GM12878 (cell line): ENCODE measurements around the gene BCAR3. TPM values are rescaled to one million over a fixed set of nuclear protein-coding genes. Genes with fewer than 3 reads are reported as not detected.

Experiments
- CHD4 ChIP-seq: fragments of 200-600 bp; sonication (generic); IDR thresholded peaks from 2 replicates; pipeline ENCODE4 v1.6.1; 2016; ENCODE audit warnings: mild to moderate bottlenecking
- E2F4 ChIP-seq: IDR thresholded peaks from 2 replicates; pipeline ENCODE4 v1.6.1; 2012; ENCODE audit warnings: low read depth, low read length, improper control_type of control experiment
- E2F8 ChIP-seq: fragments of 450-650 bp; IDR thresholded peaks from 2 replicates; pipeline ENCODE4 v1.6.1; 2018; ENCODE audit warnings: mild to moderate bottlenecking, low read depth, moderate library complexity; ENCODE audit not compliant: partially characterized antibody
- EED ChIP-seq: sonication (generic); IDR thresholded peaks from 2 replicates; pipeline ENCODE4 v1.6.1; 2016; ENCODE audit warnings: antibody characterized with exemption, low read depth
- EP300 ChIP-seq, 2 experiments: fragments of 150-350 bp in 1 of 2; IDR thresholded peaks; 2 replicates each; pipeline ENCODE4 v1.6.1; 2011 to 2012; ENCODE audit warnings: low read depth in 2 of 2, low read length in 2 of 2, borderline replicate concordance in 1 of 2, improper control_type of control experiment in 1 of 2, inconsistent platforms in 1 of 2; ENCODE audit not compliant: control insufficient read depth in 1 of 2
- KDM1A ChIP-seq: fragments of 200-600 bp; sonication (generic); IDR thresholded peaks from 2 replicates; pipeline ENCODE4 v1.6.1; 2016; ENCODE audit warnings: borderline replicate concordance
- KLF5 ChIP-seq: fragments of 450-650 bp; IDR thresholded peaks from 2 replicates; pipeline ENCODE4 v1.6.1; 2014; ENCODE audit warnings: mild to moderate bottlenecking; ENCODE audit not compliant: partially characterized antibody
- MLLT1 ChIP-seq: fragments of 450-650 bp; IDR thresholded peaks from 2 replicates; pipeline ENCODE4 v1.6.1; 2016; ENCODE audit warnings: mild to moderate bottlenecking
- MTA2 ChIP-seq: fragments of 450-650 bp; IDR thresholded peaks from 2 replicates; pipeline ENCODE4 v1.6.1; 2016; ENCODE audit warnings: low read depth, mild to moderate bottlenecking, moderate library complexity
- MXI1 ChIP-seq: fragments of 150-350 bp; IDR thresholded peaks from 2 replicates; pipeline ENCODE4 v1.6.1; 2011; ENCODE audit warnings: low read depth, mild to moderate bottlenecking, inconsistent platforms, low read length, improper control_type of control experiment
- NRF1 ChIP-seq: conservative IDR thresholded peaks from 2 replicates; pipeline ENCODE4 v1.6.1; 2011; ENCODE audit warnings: mild to moderate bottlenecking, low read depth, low read length, improper control_type of control experiment
- PAX8 ChIP-seq: fragments of 450-650 bp; IDR thresholded peaks from 2 replicates; pipeline ENCODE4 v1.6.1; 2017; ENCODE audit warnings: mild to moderate bottlenecking, moderate library complexity
- TARDBP ChIP-seq: IDR thresholded peaks from 2 replicates; pipeline ENCODE4 v1.6.1; 2016; ENCODE audit warnings: borderline replicate concordance
- TCF12 ChIP-seq: IDR thresholded peaks from 2 replicates; pipeline ENCODE4 v1.6.1; 2011; ENCODE audit warnings: low read depth, mild to moderate bottlenecking, low read length
- ZBTB40 ChIP-seq: fragments of 450-650 bp; IDR thresholded peaks from 2 replicates; pipeline ENCODE4 v1.6.1; 2016; ENCODE audit warnings: mild to moderate bottlenecking, moderate library complexity, borderline replicate concordance
- ZNF217 ChIP-seq: fragments of 450-650 bp; IDR thresholded peaks from 2 replicates; pipeline ENCODE4 v1.6.1; 2017; ENCODE audit warnings: antibody characterized with exemption, mild to moderate bottlenecking
- polyA plus RNA-seq, 11 experiments: library from polyadenylated mRNA; depleted of rRNA in 4 of 11; unstranded in 6 of 11; stranded (reverse) in 5 of 11; fragments of >200 nt; fragmentation: Nextera tagmentation in 4 of 11; fragmentation: Illumina TruSeq in 1 of 11; extraction: Ambion mirVana in 4 of 11; extraction: Trizol in 1 of 11; gene quantifications; 1 replicate in 1 of 11; 2 replicates in 10 of 11; pipeline versions ENCODE4 v1.2.1 to v1.2.3, GENCODE V29; 2011 to 2016; ENCODE audit warnings: inconsistent platforms in 2 of 11, missing spikeins in 2 of 11, low read depth in 1 of 11
- total RNA-seq, 4 experiments: library from RNA; depleted of rRNA in 3 of 4; stranded (reverse); fragments of >200 nt in 3 of 4; fragmentation: Illumina TruSeq in 1 of 4; extraction: Trizol in 1 of 4; gene quantifications; 2 replicates each; pipeline versions ENCODE4 v1.2.1 to v1.2.3, GENCODE V29; 2013 to 2021

Gene BCAR3
- total and polyA plus RNA-seq, 10 of the 15 experiments (the other 5 are each of a cell fraction or from before 2014, with no cell fraction given) = 1.3 to 6.6 (median 1.8) TPM

GRCh38 chr1:93715529-93716126, 34.0 kb upstream of the BCAR3 start (continued):
- TF ChIP-seq NRF1 = no peak
- no peak for TF ChIP-seq E2F4
- TF ChIP-seq EP300 (IDR thresholded peaks at IDR 0.05; ENCODE audit: borderline replicate concordance in 1 of 2, control insufficient read depth in 1 of 2, low read depth in 2 of 2, low read length in 2 of 2) = peak in 1 of 2 experiments; percentile 57; a peak in 2 of 4 replicates
- TF ChIP-seq E2F8 = no peak
- no peak for TF ChIP-seq CHD4
- TF ChIP-seq MLLT1 = no peak
- TF ChIP-seq KLF5 = no peak
- TF ChIP-seq ZBTB40 = no peak
- TF ChIP-seq EED = no peak
- no peak for TF ChIP-seq PAX8
- TF ChIP-seq TARDBP = no peak
- no peak for TF ChIP-seq KDM1A
- TF ChIP-seq TCF12 = 0 out of 2 replicates have a peak, but pooled peaks have one; percentile 17
- TF ChIP-seq MXI1 = no peak
- TF ChIP-seq ZNF217 = no peak
- peak; percentile 77; the same call in 1 of the 2 replicates for TF ChIP-seq MTA2
